Endometrial microvascular endothelial cells (primary cell): ENCODE results near the gene CEND1. TPM values are rescaled to one million over a fixed set of nuclear protein-coding genes. Genes with fewer than 3 reads are reported as not detected.

Source experiments
- in situ Hi-C: cut with HindIII; loops from 2 replicates; pipeline ENCODE4 v1.10.0; 2017; ENCODE audit warnings: low sequenced_read_pairs, low pct_unique_long_range_greater_than_20kb; ENCODE audit errors: inconsistent ontology term
- total RNA-seq: library from RNA; depleted of rRNA; stranded (reverse); fragments of >200 nt; gene quantifications from one replicate; pipeline ENCODE4 v1.2.3, GENCODE V29; 2015; ENCODE audit errors: inconsistent ontology term

Gene CEND1
- total RNA-seq, 1 donor from 2014 or later: 0.46 TPM

GRCh38 chr11:828506-829175 is 38.8 kb upstream of the CEND1 start:
- in situ Hi-C loops: no loop called here

GRCh38 chr11:827897-828192 is 38.0 kb upstream of the CEND1 start, which contains the start of gene CRACR2B:
CRACR2B (plus strand) TSS chr11:827919; CDS start chr11:828608, 689 bp downstream.
- in situ Hi-C loops: no loop called here

GRCh38 chr11:827146-827896 is 37.4 kb upstream of the CEND1 start:
- in situ Hi-C loops: no loop called here

GRCh38 chr11:826836-827145 is 36.9 kb upstream of the CEND1 start:
- in situ Hi-C loops: no loop called here

GRCh38 chr11:826227-826621 is 36.3 kb upstream of the CEND1 start:
- in situ Hi-C loops: no loop called here

- in situ Hi-C loops: no loop called here
Measured at GRCh38 chr11:825366-826226, 35.7 kb upstream of the CEND1 start.

GRCh38 chr11:824942-825341 is 35.1 kb upstream of the CEND1 start:
- in situ Hi-C loops: no loop called here

GRCh38 chr11:824292-824880 is 34.5 kb upstream of the CEND1 start:
- in situ Hi-C loops: no loop called here

GRCh38 chr11:823441-824291 is 33.8 kb upstream of the CEND1 start:
- in situ Hi-C loops: no loop called here

GRCh38 chr11:821512-822371 is 31.9 kb upstream of the CEND1 start:
- in situ Hi-C loops: no loop called here

- in situ Hi-C loops: no loop called here
Measured at GRCh38 chr11:820655-821511, 31.0 kb upstream of the CEND1 start.

- in situ Hi-C loops: no loop called here
Measured at GRCh38 chr11:819943-820649, 30.2 kb upstream of the CEND1 start.

- in situ Hi-C loops: no loop called here
Measured at GRCh38 chr11:819129-819931, 29.4 kb upstream of the CEND1 start.

GRCh38 chr11:818396-819128 is 28.7 kb upstream of the CEND1 start, which contains the start of gene PNPLA2:
PNPLA2 (plus strand) TSS chr11:818914; CDS start chr11:819719, 805 bp downstream.
- in situ Hi-C loops: no loop called here

GRCh38 chr11:816433-816779 is 26.5 kb upstream of the CEND1 start:
- in situ Hi-C loops: no loop called here
